Activated naive CD4-positive, alpha-beta T cell treated with anti-CD3 and anti-CD28 coated beads, Interleukin-2, amount 10 ng/mL, durations not matched to agents 7 days and 5 days (primary cell): ENCODE data around the gene PTTG1IP2.
A peak's percentile ranks its signal among the peaks of the same experiment; 100 is the strongest.

Experiments used
- CTCF ChIA-PET: fragments of 350-600 bp; sonication (Branson Sonifier 250); formaldehyde crosslinking; loops from one replicate; lab custom pipeline; 2021; ENCODE audit warnings: antibody characterized with exemption; lab: Charles Lee
- DNase-seq: peaks from one replicate; pipeline ENCODE4 v3.0.0-alpha.2; 2020
- H3K27ac Mint-ChIP-seq: one replicate; pipeline ENCODE4 v1.8.0; 2021; ENCODE audit warnings: mild to moderate bottlenecking, moderate library complexity, mixed read lengths
- H3K27me3 Mint-ChIP-seq: one replicate; pipeline ENCODE4 v1.8.0; 2021; ENCODE audit warnings: mild to moderate bottlenecking, mixed read lengths
- H3K36me3 Mint-ChIP-seq: one replicate; pipeline ENCODE4 v1.8.0; 2021; ENCODE audit warnings: mixed read lengths
- H3K4me1 Mint-ChIP-seq: one replicate; pipeline ENCODE4 v1.8.0; 2021; ENCODE audit warnings: mixed read lengths
- H3K4me3 Mint-ChIP-seq: one replicate; pipeline ENCODE4 v1.8.0; 2021; ENCODE audit warnings: mild to moderate bottlenecking, moderate library complexity, mixed read lengths
- H3K9me3 Mint-ChIP-seq: one replicate; pipeline ENCODE4 v1.8.0; 2021; ENCODE audit warnings: mixed read lengths

PTTG1IP2 gene

GRCh38 chr7:90469554-90469953 lies at the start of gene PTTG1IP2:
Gene PTTG1IP2 (plus strand): TSS chr7:90469639. CDS start chr7:90469787, 148 bp downstream.
- no peak within 1 kb of the TSS for H3K4me3 Mint-ChIP-seq
- CTCF ChIA-PET = interaction anchor here (3.1 kb wide), 1 partner anchor 14 kb away, joined by 10 read pairs; no protein-coding TSS in a partner anchor
- H3K9me3 Mint-ChIP-seq = peaks cover 12% of the 10 kb centered on the region
- no peak within 1 kb of the TSS for H3K27ac Mint-ChIP-seq
- H3K27me3 Mint-ChIP-seq = peaks cover 4% of the 10 kb centered on the region
- DNase-seq = no peak
- no peaks in the 10 kb centered on the region for H3K4me1 Mint-ChIP-seq
- H3K36me3 Mint-ChIP-seq = no peaks in the 10 kb centered on the region

GRCh38 chr7:90421651-90422050 lies 47.8 kb upstream of the PTTG1IP2 start:
- no peak overlapping the region for H3K4me3 Mint-ChIP-seq
- peaks cover 14% of the 10 kb centered on the region for H3K4me1 Mint-ChIP-seq
- no peaks in the 10 kb centered on the region for H3K27me3 Mint-ChIP-seq
- CTCF ChIA-PET = interaction anchor here (1.4 to 2.2 kb wide), 2 partner anchors 110 to 118 kb away, joined by 3 to 10 read pairs; no protein-coding TSS in a partner anchor
- DNase-seq = no peak
- H3K27ac Mint-ChIP-seq = no peak overlapping the region
- H3K36me3 Mint-ChIP-seq = no peaks in the 10 kb centered on the region
- H3K9me3 Mint-ChIP-seq = no peaks in the 10 kb centered on the region

- Mint-ChIP-seq H3K4me1 (peaks cover 14% of the 10 kb centered on the region), H3K27me3 (no peaks in the 10 kb centered on the region), H3K36me3 (no peaks in the 10 kb centered on the region), H3K27ac (peak overlapping the region; percentile 0), H3K9me3 (no peaks in the 10 kb centered on the region), H3K4me3 (no peak overlapping the region)
- no peak for DNase-seq
- CTCF ChIA-PET = interaction anchor here (1.0 kb wide), 1 partner anchor 271 kb away, joined by 3 read pairs; the partner anchor contains the start of gene STEAP1
These were observed 44.7 kb upstream of the PTTG1IP2 start for GRCh38 chr7:90424720-90425119.

GRCh38 chr7:90425376-90425775 lies 44.1 kb upstream of the PTTG1IP2 start:
- Mint-ChIP-seq H3K9me3 (no peaks in the 10 kb centered on the region), H3K4me3 (no peak overlapping the region), H3K27ac (peak overlapping the region; percentile 0), H3K27me3 (peaks cover under 1% of the 10 kb centered on the region), H3K4me1 (peaks cover 14% of the 10 kb centered on the region), H3K36me3 (no peaks in the 10 kb centered on the region)
- DNase-seq = no peak
- CTCF ChIA-PET = interaction anchor here (1.0 to 6.4 kb wide), 3 partner anchors 113 to 272 kb away, joined by 3 to 46 read pairs (median 36); partner anchors contain the start of gene STEAP1

GRCh38 chr7:90430614-90431460 lies 38.6 kb upstream of the PTTG1IP2 start:
- H3K9me3 Mint-ChIP-seq = peaks cover 12% of the 10 kb centered on the region
- peaks cover 19% of the 10 kb centered on the region for H3K27me3 Mint-ChIP-seq
- H3K4me1 Mint-ChIP-seq = peaks cover under 1% of the 10 kb centered on the region
- no peaks in the 10 kb centered on the region for H3K36me3 Mint-ChIP-seq
- no peak overlapping the region for H3K4me3 Mint-ChIP-seq
- no peak overlapping the region for H3K27ac Mint-ChIP-seq
- DNase-seq = no peak
- CTCF ChIA-PET = interaction anchor here (6.4 kb wide), 1 partner anchor 278 kb away, joined by 46 read pairs; the partner anchor contains the start of gene STEAP1

GRCh38 chr7:90432752-90433151 lies 36.7 kb upstream of the PTTG1IP2 start:
- Mint-ChIP-seq H3K4me1 (no peaks in the 10 kb centered on the region), H3K9me3 (peaks cover 12% of the 10 kb centered on the region), H3K36me3 (no peaks in the 10 kb centered on the region), H3K27me3 (peaks cover 19% of the 10 kb centered on the region), H3K27ac (no peak overlapping the region), H3K4me3 (no peak overlapping the region)
- no peak for DNase-seq
- CTCF ChIA-PET = interaction anchor here (1.0 to 1.5 kb wide), 3 partner anchors 121 to 279 kb away, joined by 3 read pairs; partner anchors contain the start of genes STEAP1 and STEAP2

GRCh38 chr7:90433221-90433620 lies 36.2 kb upstream of the PTTG1IP2 start:
- CTCF ChIA-PET = interaction anchor here (1.2 to 1.5 kb wide), 2 partner anchors 122 to 222 kb away, joined by 3 read pairs; partner anchors contain the start of gene STEAP2
- H3K9me3 Mint-ChIP-seq = peaks cover 12% of the 10 kb centered on the region
- no peaks in the 10 kb centered on the region for H3K4me1 Mint-ChIP-seq
- no peaks in the 10 kb centered on the region for H3K36me3 Mint-ChIP-seq
- no peak overlapping the region for H3K4me3 Mint-ChIP-seq
- H3K27ac Mint-ChIP-seq = no peak overlapping the region
- H3K27me3 Mint-ChIP-seq = peaks cover 19% of the 10 kb centered on the region
- no peak for DNase-seq

GRCh38 chr7:90445633-90446032 lies 23.8 kb upstream of the PTTG1IP2 start:
- Mint-ChIP-seq H3K4me3 (no peak overlapping the region), H3K9me3 (no peaks in the 10 kb centered on the region), H3K27me3 (peaks cover 9% of the 10 kb centered on the region), H3K27ac (no peak overlapping the region), H3K4me1 (no peaks in the 10 kb centered on the region), H3K36me3 (no peaks in the 10 kb centered on the region)
- DNase-seq = no peak
- CTCF ChIA-PET = interaction anchor here (1.1 kb wide), 1 partner anchor 10 kb away, joined by 3 read pairs; no protein-coding TSS in a partner anchor

GRCh38 chr7:90446137-90446899 lies 23.1 kb upstream of the PTTG1IP2 start:
- H3K27me3 Mint-ChIP-seq = peaks cover 9% of the 10 kb centered on the region
- no peaks in the 10 kb centered on the region for H3K36me3 Mint-ChIP-seq
- H3K27ac Mint-ChIP-seq = no peak overlapping the region
- CTCF ChIA-PET = no interaction called here
- H3K4me3 Mint-ChIP-seq = no peak overlapping the region
- no peak for DNase-seq
- H3K9me3 Mint-ChIP-seq = no peaks in the 10 kb centered on the region
- no peaks in the 10 kb centered on the region for H3K4me1 Mint-ChIP-seq

- H3K4me3 Mint-ChIP-seq = no peak overlapping the region
- no peaks in the 10 kb centered on the region for H3K36me3 Mint-ChIP-seq
- H3K27ac Mint-ChIP-seq = no peak overlapping the region
- CTCF ChIA-PET = interaction anchor here (0.8 to 0.9 kb wide), 2 partner anchors 11 to 175 kb away, joined by 3 read pairs; no protein-coding TSS in a partner anchor
- DNase-seq = no peak
- peaks cover 5% of the 10 kb centered on the region for H3K4me1 Mint-ChIP-seq
- H3K27me3 Mint-ChIP-seq = peaks cover 8% of the 10 kb centered on the region
- no peaks in the 10 kb centered on the region for H3K9me3 Mint-ChIP-seq
These were observed 16.1 kb upstream of the PTTG1IP2 start for GRCh38 chr7:90453259-90453891.

GRCh38 chr7:90453931-90454330 lies 15.5 kb upstream of the PTTG1IP2 start:
- Mint-ChIP-seq H3K4me3 (no peak overlapping the region), H3K36me3 (no peaks in the 10 kb centered on the region), H3K9me3 (no peaks in the 10 kb centered on the region), H3K27ac (no peak overlapping the region), H3K27me3 (peaks cover 8% of the 10 kb centered on the region), H3K4me1 (peaks cover 5% of the 10 kb centered on the region)
- CTCF ChIA-PET = no interaction called here
- no peak for DNase-seq

GRCh38 chr7:90455163-90456030 lies 14.0 kb upstream of the PTTG1IP2 start:
- Mint-ChIP-seq H3K27me3 (peaks cover 8% of the 10 kb centered on the region), H3K9me3 (no peaks in the 10 kb centered on the region), H3K36me3 (no peaks in the 10 kb centered on the region), H3K27ac (no peak overlapping the region), H3K4me3 (no peak overlapping the region), H3K4me1 (peaks cover 5% of the 10 kb centered on the region)
- no peak for DNase-seq
- CTCF ChIA-PET = interaction anchor here (0.6 to 1.4 kb wide), 14 partner anchors 10 to 1486 kb away, joined by 3 to 10 read pairs (median 4); partner anchors contain the start of genes PTTG1IP2 and STEAP1

- H3K27ac Mint-ChIP-seq = no peak overlapping the region
- peaks cover 9% of the 10 kb centered on the region for H3K4me1 Mint-ChIP-seq
- no peak overlapping the region for H3K4me3 Mint-ChIP-seq
- no peaks in the 10 kb centered on the region for H3K36me3 Mint-ChIP-seq
- no peak for DNase-seq
- peaks cover 8% of the 10 kb centered on the region for H3K27me3 Mint-ChIP-seq
- no peaks in the 10 kb centered on the region for H3K9me3 Mint-ChIP-seq
- CTCF ChIA-PET = no interaction called here
These were observed 11.3 kb upstream of the PTTG1IP2 start for GRCh38 chr7:90458104-90458503.
